ENCODE data around the gene DDAH2. TPM values are rescaled to one million over a fixed set of nuclear protein-coding genes. Genes with fewer than 3 reads are reported as not detected.

DDAH2 gene
- total RNA-seq, 1 donor from 2014 or later = 72.4 TPM

DNA sequence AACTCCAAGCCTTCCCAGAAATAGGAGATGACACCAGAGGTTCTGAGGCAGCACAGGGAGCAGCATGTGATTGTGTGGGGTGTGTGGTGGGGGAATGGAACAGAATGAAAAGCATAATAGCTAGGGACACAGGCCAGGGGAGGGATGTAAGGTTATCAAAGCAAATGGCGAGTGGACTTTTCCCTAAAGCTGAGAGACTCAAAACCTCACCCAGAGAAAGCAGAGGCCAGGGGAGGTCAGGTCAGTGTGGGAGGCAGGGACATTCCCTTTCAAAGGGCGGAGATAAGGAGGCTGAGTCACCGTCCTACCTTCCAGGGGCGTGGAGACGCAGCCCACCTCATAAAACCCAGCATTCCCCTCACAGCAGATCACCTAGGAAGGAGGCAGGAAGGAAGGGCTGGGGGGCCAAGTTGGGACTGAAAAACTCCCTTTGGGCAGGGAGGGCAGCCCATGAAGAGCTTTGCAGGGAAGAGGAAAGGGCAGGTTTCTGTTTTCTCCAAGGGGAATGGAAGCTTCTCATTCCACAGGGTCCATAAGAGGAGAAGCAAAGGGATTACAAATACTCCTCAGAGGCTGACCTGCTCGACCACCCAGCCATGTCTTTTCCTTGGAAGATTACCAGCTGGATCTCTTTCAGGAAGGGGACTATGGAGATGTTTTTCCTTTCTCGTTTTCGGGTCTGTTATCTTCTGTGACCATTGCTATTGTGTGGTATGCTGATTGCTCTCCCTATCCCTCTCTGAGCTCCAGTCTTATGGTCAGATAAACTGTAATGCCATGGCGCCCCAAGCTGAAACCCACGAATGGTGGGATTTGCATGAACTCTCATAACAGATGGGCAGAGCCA is 38.6 kb downstream of the DDAH2 start:
- peaks cover 3% of the 10 kb centered on the region for H4K20me1 ChIP-seq (ENCODE audit: insufficient read depth, low read length)
- no peak overlapping the region for H3K27ac Mint-ChIP-seq (ENCODE audit: unreplicated experiment)
- H3K27ac ChIP-seq (ENCODE audit: low read depth, low read length) = no peak overlapping the region
- DNase-seq (ENCODE audit: low read depth) (no peak), FAIRE-seq (no peak)
- no peaks in the 10 kb centered on the region for H3K27me3 Mint-ChIP-seq (ENCODE audit: low read depth, unreplicated experiment)
- no peaks in the 10 kb centered on the region for H3K9me3 ChIP-seq (ENCODE audit: insufficient read depth, low read depth, low read length)
- TF ChIP-seq, protein P1, sequence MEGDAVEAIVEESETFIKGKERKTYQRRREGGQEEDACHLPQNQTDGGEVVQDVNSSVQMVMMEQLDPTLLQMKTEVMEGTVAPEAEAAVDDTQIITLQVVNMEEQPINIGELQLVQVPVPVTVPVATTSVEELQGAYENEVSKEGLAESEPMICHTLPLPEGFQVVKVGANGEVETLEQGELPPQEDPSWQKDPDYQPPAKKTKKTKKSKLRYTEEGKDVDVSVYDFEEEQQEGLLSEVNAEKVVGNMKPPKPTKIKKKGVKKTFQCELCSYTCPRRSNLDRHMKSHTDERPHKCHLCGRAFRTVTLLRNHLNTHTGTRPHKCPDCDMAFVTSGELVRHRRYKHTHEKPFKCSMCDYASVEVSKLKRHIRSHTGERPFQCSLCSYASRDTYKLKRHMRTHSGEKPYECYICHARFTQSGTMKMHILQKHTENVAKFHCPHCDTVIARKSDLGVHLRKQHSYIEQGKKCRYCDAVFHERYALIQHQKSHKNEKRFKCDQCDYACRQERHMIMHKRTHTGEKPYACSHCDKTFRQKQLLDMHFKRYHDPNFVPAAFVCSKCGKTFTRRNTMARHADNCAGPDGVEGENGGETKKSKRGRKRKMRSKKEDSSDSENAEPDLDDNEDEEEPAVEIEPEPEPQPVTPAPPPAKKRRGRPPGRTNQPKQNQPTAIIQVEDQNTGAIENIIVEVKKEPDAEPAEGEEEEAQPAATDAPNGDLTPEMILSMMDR (IDR thresholded peaks at IDR 0.05; ENCODE audit: insufficient read depth, low read depth, low read length) = no peak
- no peak for TF ChIP-seq EZH2 (IDR thresholded peaks at IDR 0.05; ENCODE audit: insufficient read depth, low read length)
- H3K9me3 Mint-ChIP-seq (ENCODE audit: unreplicated experiment) = no peaks in the 10 kb centered on the region
- no peak overlapping the region for H2AFZ ChIP-seq (ENCODE audit: low read depth, low read length)
- H3K9ac ChIP-seq (ENCODE audit: low read length) = no peak overlapping the region
- peaks cover 5% of the 10 kb centered on the region for H3K4me1 ChIP-seq (ENCODE audit: insufficient read depth, low read length)
- no peak overlapping the region for H3K4me3 ChIP-seq (ENCODE audit: insufficient read depth, low read depth, low read length)
- no peak overlapping the region for H3K4me2 ChIP-seq (ENCODE audit: low read length)
- H3K36me3 ChIP-seq (ENCODE audit: insufficient read depth, low read length) = peaks cover 31% of the 10 kb centered on the region
- H3K4me1 Mint-ChIP-seq (ENCODE audit: low read depth, unreplicated experiment) = peaks cover 11% of the 10 kb centered on the region
- H3K27me3 ChIP-seq (ENCODE audit: insufficient read depth, low read length) = no peaks in the 10 kb centered on the region
- peaks cover 25% of the 10 kb centered on the region for H3K36me3 Mint-ChIP-seq (ENCODE audit: low read depth, unreplicated experiment)
- no peaks in the 10 kb centered on the region for H3K79me2 ChIP-seq (ENCODE audit: insufficient read depth, low read length)
- H3K4me3 Mint-ChIP-seq (ENCODE audit: unreplicated experiment) = no peak overlapping the region

DNA sequence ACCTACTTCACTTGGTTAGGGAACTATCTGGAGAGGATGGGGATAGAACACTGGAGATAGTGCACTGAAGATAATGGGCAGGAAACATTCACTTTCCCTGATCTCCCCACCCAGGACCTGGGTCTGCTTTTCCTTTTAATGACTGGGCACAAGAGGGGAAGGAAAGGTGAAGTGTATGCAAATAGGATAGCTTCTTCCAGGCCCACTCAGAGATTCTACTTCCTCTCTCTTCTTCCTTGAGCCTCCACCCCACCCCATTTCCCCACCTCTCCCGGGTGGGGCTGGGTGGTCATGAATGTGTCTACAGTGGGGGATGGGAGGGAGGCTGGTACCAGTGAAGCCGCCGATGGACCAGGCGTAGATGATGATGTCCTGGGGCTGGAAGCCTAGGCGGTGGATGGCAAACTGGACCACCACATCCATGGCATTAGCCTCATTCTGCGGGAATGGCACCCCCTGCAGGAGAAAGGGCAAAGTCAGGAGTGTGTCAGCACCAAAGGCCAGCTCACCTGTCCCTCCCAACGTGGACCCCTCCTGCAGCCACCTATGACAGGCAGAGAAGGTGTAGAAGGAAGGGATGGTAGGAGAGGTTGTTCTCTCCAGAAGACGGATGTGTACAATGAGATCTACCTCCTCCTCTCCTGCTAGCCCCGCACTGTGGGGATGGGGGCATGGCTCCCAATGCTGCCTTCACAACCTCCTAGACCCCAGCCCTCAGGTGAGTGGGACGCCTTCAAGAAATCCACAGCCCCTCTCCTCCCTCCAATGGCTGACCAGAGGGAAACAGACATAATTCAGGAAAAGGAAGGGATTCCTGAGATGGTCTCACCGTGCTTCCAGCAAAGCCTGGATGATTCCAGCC is 39.6 kb downstream of the DDAH2 start:
- H3K36me3 ChIP-seq (ENCODE audit: insufficient read depth, low read length) = peaks cover 34% of the 10 kb centered on the region
- H3K27ac ChIP-seq (ENCODE audit: low read depth, low read length) = no peak overlapping the region
- H3K9ac ChIP-seq (ENCODE audit: low read length) = no peak overlapping the region
- Mint-ChIP-seq H3K4me3 (ENCODE audit: unreplicated experiment) (no peak overlapping the region), H3K9me3 (ENCODE audit: unreplicated experiment) (no peaks in the 10 kb centered on the region), H3K27ac (ENCODE audit: unreplicated experiment) (no peak overlapping the region), H3K27me3 (ENCODE audit: low read depth, unreplicated experiment) (no peaks in the 10 kb centered on the region), H3K4me1 (ENCODE audit: low read depth, unreplicated experiment) (peaks cover 11% of the 10 kb centered on the region), H3K36me3 (ENCODE audit: low read depth, unreplicated experiment) (peaks cover 30% of the 10 kb centered on the region)
- H2AFZ ChIP-seq (ENCODE audit: low read depth, low read length) = no peak overlapping the region
- H4K20me1 ChIP-seq (ENCODE audit: insufficient read depth, low read length) = peaks cover 3% of the 10 kb centered on the region
- no peak overlapping the region for H3K4me3 ChIP-seq (ENCODE audit: insufficient read depth, low read depth, low read length)
- H3K9me3 ChIP-seq (ENCODE audit: insufficient read depth, low read depth, low read length) = no peaks in the 10 kb centered on the region
- peaks cover 5% of the 10 kb centered on the region for H3K4me1 ChIP-seq (ENCODE audit: insufficient read depth, low read length)
- TF ChIP-seq EZH2 (IDR thresholded peaks at IDR 0.05; ENCODE audit: insufficient read depth, low read length) = no peak
- TF ChIP-seq, protein P1 (IDR thresholded peaks at IDR 0.05; ENCODE audit: insufficient read depth, low read depth, low read length) = peak; percentile 27
- no peaks in the 10 kb centered on the region for H3K27me3 ChIP-seq (ENCODE audit: insufficient read depth, low read length)
- FAIRE-seq (no peak), DNase-seq (ENCODE audit: low read depth) (no peak)
- no peak overlapping the region for H3K4me2 ChIP-seq (ENCODE audit: low read length)
- no peaks in the 10 kb centered on the region for H3K79me2 ChIP-seq (ENCODE audit: insufficient read depth, low read length)
